WTC11 (cell line): Measurements from ENCODE around the gene TUNAR.

Source experiments
- ELF4 ChIP-seq: sonication (generic); formaldehyde crosslinking; IDR thresholded peaks from 2 replicates; pipeline ENCODE4 v1.8.1; 2022; ENCODE audit warnings: low read depth, mild to moderate bottlenecking, moderate library complexity, missing genetic modification reagents
- NR1H2 ChIP-seq: sonication (generic); formaldehyde crosslinking; IDR thresholded peaks from 2 replicates; pipeline ENCODE4 v1.9.0; 2021; ENCODE audit warnings: mild to moderate bottlenecking, moderate library complexity, missing genetic modification reagents
- SP1 ChIP-seq: sonication (generic); formaldehyde crosslinking; conservative IDR thresholded peaks from 2 replicates; pipeline ENCODE4 v1.8.1; 2022; ENCODE audit warnings: missing genetic modification reagents
- TCF7 ChIP-seq: sonication (generic); formaldehyde crosslinking; IDR thresholded peaks from 2 replicates; pipeline ENCODE4 v1.8.0; 2022; ENCODE audit warnings: mild to moderate bottlenecking, low read depth, missing genetic modification reagents, moderate library complexity
- ZBTB21 ChIP-seq: sonication (generic); formaldehyde crosslinking; IDR thresholded peaks from 2 replicates; pipeline ENCODE4 v1.8.1; 2023; ENCODE audit warnings: mild to moderate bottlenecking, missing genetic modification reagents, borderline replicate concordance
- ZNF263 ChIP-seq: sonication (generic); formaldehyde crosslinking; IDR thresholded peaks from 2 replicates; pipeline ENCODE4 v1.8.1; 2022; ENCODE audit warnings: low read depth, mild to moderate bottlenecking, moderate library complexity, missing genetic modification reagents
- ZNF317 ChIP-seq: sonication (generic); formaldehyde crosslinking; IDR thresholded peaks from 2 replicates; pipeline ENCODE4 v1.8.1; 2023; ENCODE audit warnings: low read depth, mild to moderate bottlenecking, moderate library complexity, missing genetic modification reagents, borderline replicate concordance
- ZNF671 ChIP-seq: fragments of 250-450 bp; sonication (Bioruptor Pico); IDR thresholded peaks from 2 replicates; pipeline ENCODE4 v1.8.0; 2021; ENCODE audit warnings: mild to moderate bottlenecking
- TF ChIP-seq, protein P1 (sequence below): sonication (generic); formaldehyde crosslinking; IDR thresholded peaks from 2 replicates; pipeline ENCODE4 v1.8.1; 2023; ENCODE audit warnings: mild to moderate bottlenecking, missing genetic modification reagents, moderate library complexity
- TF ChIP-seq, protein P2 (sequence below): fragments of 200-600 bp; IDR thresholded peaks from 2 replicates; pipeline ENCODE4 v1.8.0; 2022; ENCODE audit warnings: antibody characterized with exemption
- TF ChIP-seq, protein P3 (sequence below): sonication (generic); formaldehyde crosslinking; IDR thresholded peaks from 2 replicates; pipeline ENCODE4 v1.8.0; 2022; ENCODE audit warnings: mild to moderate bottlenecking, missing genetic modification reagents
- TF ChIP-seq, protein P4 (sequence below): sonication (generic); formaldehyde crosslinking; IDR thresholded peaks from 2 replicates; pipeline ENCODE4 v1.8.1; 2023; ENCODE audit warnings: mild to moderate bottlenecking, moderate library complexity, missing genetic modification reagents
- TF ChIP-seq, protein P5 (sequence below): sonication (generic); formaldehyde crosslinking; IDR thresholded peaks from 2 replicates; pipeline ENCODE4 v1.8.1; 2022; ENCODE audit warnings: low read depth, mild to moderate bottlenecking, moderate library complexity, missing genetic modification reagents, borderline replicate concordance

DNA sequence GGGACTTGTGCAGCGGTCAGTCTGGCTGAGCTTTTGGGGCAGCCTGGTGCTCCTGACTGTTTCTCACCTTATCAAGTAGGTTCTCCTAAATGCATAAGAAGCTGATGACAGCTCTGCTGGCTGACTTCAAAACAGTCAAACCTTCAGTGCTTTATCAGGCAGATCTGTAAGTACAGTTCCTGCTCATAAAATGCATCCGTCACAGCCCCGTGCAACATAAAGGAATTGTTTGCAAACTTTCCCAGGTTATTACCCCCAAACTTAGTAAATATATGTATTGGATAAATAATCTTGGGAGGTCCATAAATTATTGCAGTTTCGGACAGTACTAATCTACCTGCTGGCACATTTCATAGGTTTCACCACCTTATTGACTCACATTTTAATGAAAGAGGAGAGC lies 10.7 kb downstream of the TUNAR start:
- TF ChIP-seq, protein P1, sequence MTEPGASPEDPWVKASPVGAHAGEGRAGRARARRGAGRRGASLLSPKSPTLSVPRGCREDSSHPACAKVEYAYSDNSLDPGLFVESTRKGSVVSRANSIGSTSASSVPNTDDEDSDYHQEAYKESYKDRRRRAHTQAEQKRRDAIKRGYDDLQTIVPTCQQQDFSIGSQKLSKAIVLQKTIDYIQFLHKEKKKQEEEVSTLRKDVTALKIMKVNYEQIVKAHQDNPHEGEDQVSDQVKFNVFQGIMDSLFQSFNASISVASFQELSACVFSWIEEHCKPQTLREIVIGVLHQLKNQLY (CRISPR knock-in tag): no peak
- TF ChIP-seq, protein P2, sequence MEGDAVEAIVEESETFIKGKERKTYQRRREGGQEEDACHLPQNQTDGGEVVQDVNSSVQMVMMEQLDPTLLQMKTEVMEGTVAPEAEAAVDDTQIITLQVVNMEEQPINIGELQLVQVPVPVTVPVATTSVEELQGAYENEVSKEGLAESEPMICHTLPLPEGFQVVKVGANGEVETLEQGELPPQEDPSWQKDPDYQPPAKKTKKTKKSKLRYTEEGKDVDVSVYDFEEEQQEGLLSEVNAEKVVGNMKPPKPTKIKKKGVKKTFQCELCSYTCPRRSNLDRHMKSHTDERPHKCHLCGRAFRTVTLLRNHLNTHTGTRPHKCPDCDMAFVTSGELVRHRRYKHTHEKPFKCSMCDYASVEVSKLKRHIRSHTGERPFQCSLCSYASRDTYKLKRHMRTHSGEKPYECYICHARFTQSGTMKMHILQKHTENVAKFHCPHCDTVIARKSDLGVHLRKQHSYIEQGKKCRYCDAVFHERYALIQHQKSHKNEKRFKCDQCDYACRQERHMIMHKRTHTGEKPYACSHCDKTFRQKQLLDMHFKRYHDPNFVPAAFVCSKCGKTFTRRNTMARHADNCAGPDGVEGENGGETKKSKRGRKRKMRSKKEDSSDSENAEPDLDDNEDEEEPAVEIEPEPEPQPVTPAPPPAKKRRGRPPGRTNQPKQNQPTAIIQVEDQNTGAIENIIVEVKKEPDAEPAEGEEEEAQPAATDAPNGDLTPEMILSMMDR: no peak
- no peak for TF ChIP-seq ZNF263
- no peak for TF ChIP-seq ZNF671
- no peak for TF ChIP-seq ZBTB21 (CRISPR knock-in tag)
- TF ChIP-seq SP1 (CRISPR knock-in tag): no peak
- TF ChIP-seq, protein P3, sequence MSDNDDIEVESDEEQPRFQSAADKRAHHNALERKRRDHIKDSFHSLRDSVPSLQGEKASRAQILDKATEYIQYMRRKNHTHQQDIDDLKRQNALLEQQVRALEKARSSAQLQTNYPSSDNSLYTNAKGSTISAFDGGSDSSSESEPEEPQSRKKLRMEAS: no peak
- no peak for TF ChIP-seq ZNF317 (CRISPR knock-in tag)
- TF ChIP-seq TCF7 (CRISPR knock-in tag): no peak
- TF ChIP-seq, protein P4, sequence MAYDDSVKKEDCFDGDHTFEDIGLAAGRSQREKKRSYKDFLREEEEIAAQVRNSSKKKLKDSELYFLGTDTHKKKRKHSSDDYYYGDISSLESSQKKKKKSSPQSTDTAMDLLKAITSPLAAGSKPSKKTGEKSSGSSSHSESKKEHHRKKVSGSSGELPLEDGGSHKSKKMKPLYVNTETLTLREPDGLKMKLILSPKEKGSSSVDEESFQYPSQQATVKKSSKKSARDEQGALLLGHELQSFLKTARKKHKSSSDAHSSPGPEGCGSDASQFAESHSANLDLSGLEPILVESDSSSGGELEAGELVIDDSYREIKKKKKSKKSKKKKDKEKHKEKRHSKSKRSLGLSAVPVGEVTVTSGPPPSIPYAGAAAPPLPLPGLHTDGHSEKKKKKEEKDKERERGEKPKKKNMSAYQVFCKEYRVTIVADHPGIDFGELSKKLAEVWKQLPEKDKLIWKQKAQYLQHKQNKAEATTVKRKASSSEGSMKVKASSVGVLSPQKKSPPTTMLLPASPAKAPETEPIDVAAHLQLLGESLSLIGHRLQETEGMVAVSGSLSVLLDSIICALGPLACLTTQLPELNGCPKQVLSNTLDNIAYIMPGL: no peak
- TF ChIP-seq, protein P5, sequence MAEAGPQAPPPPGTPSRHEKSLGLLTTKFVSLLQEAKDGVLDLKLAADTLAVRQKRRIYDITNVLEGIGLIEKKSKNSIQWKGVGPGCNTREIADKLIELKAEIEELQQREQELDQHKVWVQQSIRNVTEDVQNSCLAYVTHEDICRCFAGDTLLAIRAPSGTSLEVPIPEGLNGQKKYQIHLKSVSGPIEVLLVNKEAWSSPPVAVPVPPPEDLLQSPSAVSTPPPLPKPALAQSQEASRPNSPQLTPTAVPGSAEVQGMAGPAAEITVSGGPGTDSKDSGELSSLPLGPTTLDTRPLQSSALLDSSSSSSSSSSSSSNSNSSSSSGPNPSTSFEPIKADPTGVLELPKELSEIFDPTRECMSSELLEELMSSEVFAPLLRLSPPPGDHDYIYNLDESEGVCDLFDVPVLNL (CRISPR knock-in tag): no peak
- TF ChIP-seq ELF4 (CRISPR knock-in tag): no peak
- TF ChIP-seq NR1H2 (CRISPR knock-in tag): no peak
